GM18867 (cell line): Measurements from ENCODE around the gene RIC8A.
A peak's percentile ranks its signal among the peaks of the same experiment; 100 is the strongest.
"Not testable (repeated sequence)": the region's sequence is repeated elsewhere in the genome, so short reads cannot be mapped to it uniquely, and the experiment has no call there.

Experiments
- ATAC-seq: cut with Tn5 transposase; IDR thresholded peaks from one replicate; pipeline ENCODE4 v1.9.1; 2021; ENCODE audit warnings: mild to moderate bottlenecking, moderate library complexity; ENCODE audit not compliant: unreplicated experiment

RIC8A gene

DNA sequence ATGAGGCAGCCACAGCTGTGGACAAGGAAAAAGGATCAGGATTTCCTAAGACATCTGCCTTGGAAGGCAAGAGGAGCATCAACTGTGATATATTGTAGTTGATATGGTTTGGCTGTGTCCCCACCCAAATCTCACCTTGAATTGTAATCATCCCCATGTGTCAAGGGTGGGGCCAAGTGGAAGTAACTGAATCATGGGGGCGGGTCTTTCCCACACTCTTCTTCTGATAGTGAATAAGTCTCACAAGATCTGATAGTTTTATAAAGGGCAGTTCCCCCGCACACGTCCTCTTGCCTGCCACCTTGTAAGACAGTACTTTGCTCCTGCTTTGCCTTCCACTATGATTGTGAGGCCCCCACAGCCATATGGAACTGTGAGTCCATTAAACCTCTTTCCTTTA is 10.2 kb downstream of the RIC8A start:
- no peak for ATAC-seq

DNA sequence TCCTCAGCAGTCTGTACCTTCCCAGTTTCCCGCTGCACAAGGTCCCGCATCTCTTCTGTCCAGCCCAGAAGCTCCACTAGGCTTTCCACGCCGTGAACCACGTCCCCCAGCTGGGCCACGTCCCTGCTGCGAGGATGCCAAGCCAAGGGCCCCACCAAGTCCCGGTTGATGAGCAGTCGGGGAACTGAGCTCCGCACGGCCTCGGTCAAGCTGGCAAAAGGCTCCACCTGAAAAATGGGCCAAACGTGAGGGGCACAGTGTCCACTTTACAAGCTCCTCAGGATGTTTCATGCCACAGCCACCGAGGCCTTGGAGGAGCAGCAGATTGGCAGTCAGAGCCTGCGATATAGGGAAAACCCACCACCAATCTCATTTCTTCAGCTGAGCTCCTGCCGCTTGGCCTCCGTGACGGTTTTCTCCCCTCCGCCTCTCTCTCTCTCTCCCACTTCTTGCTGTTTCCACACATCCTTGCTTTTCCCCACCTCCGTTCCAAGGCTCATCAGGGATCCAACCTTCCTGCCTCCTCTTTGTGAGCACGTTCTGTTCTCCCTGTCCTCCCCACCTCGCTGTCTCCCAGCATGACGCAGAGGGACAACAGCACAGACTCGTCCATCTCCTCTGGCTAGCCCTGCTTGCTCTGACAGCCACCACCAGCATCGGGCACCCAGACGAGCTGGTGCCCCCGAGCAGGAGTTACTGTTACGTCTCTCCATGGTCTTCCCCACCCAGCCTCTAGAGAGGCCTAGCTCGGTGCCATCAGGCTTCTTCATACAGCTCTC is 11.5 kb downstream of the RIC8A start:
- ATAC-seq = no peak

DNA sequence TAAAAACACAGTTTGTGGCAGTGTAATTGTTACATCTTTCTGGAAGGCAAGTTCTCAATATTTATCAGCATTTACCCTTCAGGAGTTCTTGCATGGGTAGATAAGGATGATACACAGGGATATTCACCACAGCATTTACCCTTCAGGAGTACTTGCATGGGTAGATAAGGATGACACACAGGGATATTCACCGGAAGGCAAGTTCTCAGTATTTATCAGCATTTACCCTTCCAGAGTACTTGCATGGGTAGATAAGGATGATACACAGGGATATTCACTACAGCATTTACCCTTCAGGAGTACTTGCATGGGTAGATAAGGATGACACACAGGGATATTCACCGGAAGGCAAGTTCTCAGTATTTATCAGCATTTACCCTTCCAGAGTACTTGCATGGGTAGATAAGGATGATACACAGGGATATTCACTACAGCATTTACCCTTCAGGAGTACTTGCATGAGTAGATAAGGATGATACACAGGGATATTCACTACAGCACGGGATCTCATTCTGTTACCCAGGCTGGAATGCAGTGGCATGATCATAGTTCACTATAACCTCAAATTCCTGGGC is 13.2 kb downstream of the RIC8A start:
- not testable (repeated sequence) for ATAC-seq

DNA sequence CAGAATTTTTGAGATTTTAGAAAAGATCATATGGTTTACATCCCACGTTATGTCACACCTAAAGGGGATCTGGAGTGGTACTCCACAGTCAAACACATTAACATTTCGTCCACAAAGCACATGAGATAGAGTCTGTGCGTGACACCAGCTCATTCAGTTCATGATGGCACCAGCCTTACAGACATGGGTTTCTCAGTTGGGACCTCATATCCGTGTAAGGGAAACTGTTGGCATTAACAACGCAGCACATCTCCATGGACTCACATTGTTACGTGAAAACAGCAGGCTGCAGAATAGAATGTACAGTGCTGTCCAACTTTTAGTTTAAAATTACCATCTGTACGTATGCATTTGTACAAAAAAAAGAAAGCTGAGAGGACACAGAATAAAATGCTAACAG is 14.0 kb downstream of the RIC8A start:
- no peak for ATAC-seq

DNA sequence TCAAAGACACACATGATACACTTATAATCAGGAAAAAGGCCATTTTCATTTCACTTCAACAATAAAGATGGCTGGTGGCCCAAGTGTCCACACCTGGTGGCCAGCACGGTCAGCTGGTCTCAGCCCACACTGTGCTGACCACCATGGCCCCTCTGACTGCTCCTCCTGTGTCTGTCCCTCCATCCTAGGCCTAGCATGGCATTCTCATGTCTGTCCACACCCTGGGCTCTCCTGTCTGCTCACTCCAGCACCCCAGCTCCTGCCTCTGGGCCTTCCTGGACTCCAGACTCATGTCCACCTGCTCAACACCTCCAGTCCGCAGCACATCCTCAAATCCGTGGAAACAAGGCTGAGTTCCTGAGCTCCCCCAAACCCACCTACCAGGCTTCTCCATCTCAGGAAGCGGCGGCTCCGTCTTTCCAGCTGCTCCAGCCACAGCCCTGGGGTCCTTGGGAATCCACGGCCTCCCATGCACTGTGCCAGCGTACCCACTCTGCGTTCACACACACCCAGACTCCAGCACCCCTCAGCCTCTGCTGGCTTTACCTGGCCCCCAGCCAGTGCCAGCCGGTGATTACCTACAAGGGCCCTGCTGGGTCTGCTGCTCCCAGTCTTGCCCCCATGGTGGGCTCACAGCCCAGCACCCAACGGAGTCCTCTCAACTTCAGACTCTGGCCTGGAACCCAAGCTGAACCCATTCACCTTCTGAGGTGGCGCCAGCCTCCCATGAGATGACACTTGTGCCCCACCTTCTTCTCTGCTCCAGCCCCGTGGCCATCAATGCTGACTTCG is 14.7 kb downstream of the RIC8A start:
- ATAC-seq = no peak

DNA sequence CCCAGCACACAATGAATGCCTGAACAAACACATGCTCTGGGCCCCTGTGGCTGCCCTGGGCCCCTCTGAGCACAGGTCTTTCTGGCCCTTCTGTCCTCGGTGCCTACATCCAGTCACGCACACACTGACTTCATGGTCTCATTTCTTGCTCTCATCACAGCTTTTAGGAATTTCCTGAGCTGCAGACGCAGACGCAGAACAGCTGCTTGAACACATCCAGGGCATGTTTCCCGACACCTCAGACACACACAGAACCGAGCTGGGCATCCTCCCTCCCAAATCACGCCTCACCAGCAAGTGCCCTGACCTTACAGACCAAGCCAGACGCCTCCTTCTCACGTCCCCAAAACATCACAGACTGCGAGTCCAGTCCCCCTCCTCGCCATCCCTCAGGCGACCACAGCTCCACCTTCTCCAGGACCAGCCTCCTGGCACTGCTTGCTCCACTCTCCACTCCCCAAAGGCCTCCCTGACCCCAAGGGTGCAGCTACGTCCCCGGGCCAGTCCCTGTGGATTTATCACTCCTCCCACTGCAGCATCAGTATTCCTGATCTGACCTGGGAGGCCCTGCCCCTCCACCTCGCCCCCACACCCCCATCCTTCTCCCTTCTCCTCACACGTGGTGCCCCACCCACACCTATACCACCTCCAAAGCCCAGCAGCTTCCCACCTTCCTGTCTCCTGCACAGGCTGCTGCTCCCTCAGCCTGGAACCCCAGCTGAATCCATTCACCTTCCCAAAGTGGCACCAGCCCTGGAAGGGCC is 15.7 kb downstream of the RIC8A start:
- no peak for ATAC-seq

DNA sequence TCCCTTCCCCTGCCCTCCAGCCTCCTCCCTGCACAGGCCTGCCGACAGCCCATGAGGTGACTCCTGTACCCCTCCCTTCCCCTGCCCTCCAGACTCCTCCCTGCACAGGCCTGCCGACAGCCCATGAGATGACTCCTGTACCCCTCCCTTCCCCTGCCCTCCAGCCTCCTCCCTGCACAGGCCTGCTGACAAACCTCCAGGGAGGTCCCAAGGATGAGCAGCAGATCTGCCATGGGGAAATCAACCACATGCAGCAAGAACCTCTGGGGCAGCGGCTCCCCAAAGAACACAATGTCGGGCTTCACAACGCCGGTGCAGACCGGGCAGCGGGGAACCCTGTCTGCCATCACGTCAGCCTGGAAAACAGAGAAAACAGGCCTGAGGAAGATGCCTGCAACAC is 16.4 kb downstream of the RIC8A start:
- no peak for ATAC-seq

DNA sequence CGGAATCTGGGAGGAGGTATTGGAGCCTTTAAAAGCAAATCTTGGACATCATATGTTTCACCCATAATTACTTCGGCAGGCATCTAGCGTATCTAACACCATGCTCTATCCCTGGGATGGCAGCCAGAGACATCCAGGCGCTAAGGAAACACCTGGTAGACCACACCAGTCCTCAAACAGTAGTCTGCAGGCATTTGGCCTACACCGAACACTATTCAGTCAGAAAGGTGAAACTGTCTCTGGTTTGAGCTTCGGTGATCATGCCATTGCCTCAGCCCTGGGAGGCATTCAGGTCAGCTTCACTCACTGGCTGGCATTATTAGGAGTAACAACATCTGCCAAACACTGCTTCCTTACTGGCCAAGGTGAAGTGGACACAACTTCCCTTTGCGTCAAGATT is 16.9 kb downstream of the RIC8A start:
- no peak for ATAC-seq

DNA sequence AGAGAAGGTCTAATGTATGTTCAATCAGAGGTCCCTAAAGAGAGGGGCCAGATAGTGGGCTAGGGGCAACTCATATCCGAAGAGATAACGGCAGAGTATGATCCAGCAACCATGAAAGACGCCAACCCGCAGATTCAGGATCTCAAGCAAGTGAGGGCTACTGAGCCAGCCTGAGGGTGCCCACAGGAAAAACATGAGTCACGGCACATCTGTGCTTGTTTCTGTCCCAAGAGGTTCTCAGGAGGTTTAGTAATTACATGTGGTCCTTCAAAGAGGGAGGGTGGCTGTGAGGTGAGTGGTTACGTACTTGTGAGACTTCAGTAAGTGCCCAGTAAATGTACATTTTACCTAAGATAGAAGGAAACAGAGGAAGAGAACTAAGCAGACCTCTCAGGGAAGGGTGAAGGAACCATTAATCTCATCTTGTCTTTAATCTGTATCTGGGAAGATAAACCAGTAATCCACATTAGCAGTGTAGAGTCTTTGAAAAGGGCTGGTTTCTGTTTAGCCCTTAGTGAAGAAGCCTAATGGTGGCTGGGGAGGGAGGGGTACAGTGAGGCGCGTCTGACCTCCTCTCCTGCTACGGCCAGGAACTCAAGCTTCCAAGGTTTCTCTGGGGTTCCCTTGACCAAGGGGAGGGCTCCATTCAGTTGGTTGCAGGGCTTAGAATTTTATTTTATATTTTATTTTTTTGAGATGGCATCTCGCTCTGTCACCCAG is 18.4 kb downstream of the RIC8A start:
- ATAC-seq = peak; percentile 59

DNA sequence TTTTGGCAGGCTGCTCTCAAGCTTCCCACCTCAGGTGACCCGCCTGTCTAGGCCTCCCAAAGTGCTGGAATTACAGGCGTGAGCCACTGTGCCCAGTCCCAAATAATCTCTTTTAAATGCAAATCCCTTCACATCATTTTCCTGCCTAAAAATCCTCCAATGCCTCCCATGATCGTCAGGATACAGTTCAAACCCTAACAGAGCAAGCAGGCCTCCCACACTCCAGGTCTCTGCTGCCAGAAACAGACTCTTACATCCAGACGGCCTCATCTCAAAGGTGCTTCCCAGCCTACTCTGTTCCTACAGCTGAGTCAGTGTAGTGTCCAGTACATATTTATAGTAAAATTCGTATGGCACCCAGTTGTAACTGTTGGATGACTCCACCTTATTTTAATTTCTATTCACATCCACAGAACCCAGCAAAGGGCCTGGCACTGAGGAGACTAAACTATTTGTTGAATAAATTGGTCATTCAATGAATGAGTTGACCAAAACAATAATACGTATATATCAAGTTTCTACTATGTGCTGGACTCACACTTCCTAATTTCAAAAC is 20.4 kb downstream of the RIC8A start:
- ATAC-seq = no peak

DNA sequence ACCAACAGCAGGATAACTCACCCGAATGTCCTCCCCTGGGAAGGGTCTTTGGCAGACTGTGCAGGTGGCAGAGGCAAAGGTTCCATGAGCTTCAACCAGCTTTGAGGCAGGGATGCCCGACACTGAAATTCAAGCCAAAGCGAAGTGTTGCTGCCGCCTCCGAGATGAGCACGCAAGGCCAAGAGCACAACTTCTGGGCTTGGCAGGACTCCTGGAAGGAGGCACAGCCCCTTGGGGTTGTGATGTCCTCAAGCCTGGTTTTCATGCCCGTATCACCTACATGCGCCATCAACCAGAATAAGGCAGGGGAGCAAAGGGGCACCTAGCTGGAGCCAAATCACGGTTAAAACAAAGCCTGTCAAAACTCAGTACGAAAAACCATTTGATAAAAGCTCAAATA is 22.9 kb downstream of the RIC8A start:
- ATAC-seq = no peak

DNA sequence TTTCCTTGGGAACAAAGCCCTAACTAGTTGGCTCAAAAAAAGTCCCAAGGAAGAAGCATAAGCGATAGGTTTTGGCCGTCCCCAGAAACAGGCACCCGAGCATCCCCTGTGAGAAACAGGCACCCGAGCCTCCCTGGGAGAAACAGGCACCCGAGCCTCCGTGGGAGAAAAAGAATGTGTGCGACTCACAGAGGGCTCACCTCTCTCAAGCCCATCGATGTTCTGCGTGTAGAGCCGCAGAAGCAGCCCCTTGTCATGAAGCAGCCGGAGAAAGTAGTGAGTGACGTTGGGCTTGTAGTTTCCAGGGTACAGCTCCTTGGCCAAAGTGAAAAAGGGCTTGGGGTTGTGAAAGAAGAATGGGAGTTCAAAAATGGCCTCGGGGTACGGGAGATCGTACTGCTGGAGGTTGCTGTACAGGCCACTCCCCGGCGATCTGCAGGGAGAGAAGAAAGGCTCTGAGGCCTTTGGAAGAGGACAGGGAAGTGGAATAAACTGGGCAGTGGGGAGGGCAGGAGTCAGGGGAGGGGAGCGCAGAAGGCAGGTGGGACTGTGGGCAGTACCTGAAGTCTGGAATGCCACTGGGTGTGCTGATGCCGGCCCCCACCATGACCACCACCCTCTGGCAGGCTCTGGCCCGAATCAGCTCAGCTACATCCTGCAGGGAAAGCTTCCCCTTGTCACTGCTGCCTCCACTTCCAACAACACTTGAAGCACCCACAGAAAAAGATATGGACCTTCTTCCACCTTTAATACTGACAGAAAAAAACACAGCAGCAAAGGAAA is 25.5 kb downstream of the RIC8A start:
- no peak for ATAC-seq

DNA sequence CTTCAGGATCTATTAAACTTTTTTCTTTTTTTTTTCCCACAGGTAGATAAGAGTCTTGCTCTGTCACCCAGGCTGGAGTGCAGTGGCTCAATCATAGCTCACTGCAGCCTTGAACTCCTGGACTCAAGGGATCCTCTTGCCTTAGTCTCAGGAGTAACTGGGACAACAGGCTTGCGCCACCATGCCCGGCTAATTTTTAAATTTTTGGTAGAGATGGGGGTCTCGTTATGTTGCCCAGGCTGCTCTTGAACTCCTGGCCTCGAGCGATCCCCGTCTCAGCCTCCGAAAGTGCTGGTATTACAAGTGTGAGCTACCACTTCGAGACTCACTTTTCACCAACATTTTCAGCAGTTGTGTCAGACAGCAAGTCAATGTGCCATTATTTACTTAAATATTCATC is 27.7 kb downstream of the RIC8A start:
- ATAC-seq = no peak

DNA sequence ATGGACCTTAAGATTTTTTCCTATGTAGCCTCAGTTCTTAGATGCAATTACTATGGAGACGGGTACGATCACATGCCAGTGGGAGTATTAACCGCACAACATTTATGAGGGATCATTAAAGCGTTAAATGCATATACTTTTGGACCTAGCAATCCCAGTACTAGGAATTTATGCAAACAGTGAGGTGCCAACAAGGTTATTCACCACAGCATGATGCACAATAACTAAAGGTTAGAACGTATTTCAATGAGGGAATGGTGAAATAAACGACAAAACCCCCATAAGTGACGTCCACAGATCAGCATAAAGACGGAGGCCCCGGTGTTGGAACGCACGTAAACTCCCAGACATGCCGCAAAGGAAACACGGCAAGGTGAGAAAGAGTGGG is 28.1 kb downstream of the RIC8A start:
- no peak for ATAC-seq

DNA sequence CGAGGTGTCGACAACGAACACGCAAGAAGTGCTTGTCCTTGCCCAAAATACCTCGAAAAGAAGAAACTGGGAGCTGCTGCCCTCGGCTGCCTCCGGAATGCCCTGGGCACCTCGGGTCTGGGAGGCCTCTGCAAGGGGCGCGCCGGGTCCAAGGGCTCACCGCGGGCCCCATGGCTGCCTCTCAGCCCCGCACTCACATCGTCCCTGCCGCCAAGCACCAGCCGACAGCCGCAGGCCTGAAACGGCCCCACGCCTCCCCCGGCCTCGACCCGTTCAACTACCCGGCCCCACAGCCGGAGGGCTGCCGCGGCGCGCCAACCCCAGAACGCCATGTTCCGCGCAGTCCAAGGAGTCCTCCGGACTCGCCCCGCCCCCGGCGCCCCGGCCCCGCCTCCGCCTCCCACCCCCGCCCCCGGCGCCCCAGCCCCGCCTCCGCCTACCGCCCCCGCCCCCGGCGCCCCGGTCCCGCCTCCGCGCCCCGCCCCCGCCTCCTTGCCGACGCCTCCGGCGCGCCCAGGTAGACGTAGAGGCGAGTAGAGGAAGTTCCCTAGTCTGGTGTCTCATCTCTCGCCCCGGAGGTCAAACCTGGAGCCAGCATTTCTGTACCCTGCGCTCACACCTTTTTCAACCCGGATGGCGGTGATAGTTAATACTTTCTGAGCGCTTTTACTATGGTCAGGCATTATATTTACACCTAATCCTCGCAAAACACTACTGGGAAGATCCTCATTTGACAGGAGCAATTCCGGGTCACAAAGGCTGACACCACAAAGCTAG is 28.7 kb downstream of the RIC8A start, which contains the start of gene SIRT3:
SIRT3 (minus strand) TSS at position 346 of the 777 bp plus-strand sequence; CDS start at position 332, 14 bp downstream.
- peak; percentile 74 for ATAC-seq

DNA sequence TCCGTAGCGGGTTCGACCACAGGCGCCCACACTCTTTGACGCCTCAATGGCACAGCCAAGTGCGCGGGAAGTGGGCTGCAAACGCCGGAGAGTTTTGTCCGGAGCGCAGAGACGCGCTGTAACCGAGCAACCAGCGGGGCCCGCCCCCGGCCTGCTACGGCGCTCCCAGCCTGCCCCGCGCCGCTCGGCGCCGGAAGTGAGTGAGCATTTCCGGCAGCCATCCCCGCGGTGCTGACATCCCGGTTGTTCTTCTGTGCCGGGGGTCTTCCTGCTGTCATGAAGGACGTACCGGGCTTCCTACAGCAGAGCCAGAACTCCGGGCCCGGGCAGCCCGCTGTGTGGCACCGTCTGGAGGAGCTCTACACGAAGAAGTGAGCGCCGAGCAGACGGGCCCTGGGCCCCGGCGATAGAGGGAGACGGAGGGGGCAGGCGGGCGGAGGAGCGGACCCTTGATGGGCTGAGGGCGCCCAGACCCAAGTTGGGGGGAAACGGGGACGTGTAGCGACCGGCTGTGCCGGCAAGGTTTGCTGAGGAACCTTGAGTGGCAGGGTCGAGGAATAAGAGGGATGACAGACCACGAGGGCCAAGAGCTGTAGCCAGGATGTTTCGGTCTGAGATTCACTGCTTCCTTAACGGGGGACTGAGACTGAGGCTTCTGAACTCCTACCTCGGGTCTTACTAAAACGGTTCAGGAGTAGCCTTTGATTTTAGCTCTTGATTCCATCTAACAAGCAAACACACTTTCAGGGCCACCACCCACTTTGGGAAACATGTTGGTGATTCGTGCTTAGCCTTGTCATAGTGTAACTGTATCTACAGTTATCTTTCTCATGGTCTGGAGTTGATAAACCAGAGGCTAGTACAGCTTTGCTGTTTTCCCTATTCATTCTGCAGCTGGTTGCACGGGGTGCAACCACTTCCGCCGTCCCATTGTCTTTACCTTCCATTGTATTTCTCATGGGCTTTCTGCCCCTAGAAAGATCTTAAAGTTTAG is 29.6 kb downstream of the RIC8A start, which contains the start of gene PSMD13:
PSMD13 (plus strand) TSS at position 203 of the 994 bp plus-strand sequence; CDS start at position 277, 74 bp downstream.
- ATAC-seq = peak; percentile 78

DNA sequence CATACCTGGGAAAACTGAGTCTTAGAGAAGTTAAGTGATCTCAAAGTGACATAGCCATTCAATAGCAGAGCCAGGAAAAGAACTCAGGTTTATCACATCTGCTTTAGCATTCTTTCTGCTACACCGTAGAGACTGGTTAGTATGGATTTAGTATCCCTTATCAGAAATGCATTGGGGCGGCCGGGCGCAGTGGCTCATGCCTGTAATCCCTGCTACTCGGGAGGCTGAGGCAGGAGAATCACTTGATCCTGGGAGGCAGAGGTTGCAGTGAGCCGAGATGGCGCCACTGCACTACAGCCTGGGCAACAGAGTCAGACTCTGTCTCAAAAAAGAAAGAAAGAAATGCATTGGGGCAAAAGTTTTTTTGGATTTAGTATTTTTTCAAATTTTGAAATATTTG is 30.8 kb downstream of the RIC8A start:
- not testable (repeated sequence) for ATAC-seq
